Measurements from ENCODE around the gene ZDHHC20.

GRCh38 chr13:21463424-21463823 is 4.3 kb upstream of the ZDHHC20 start:
- TF ChIP-seq EZH2phosphoT487 (IDR thresholded peaks at IDR 0.05; ENCODE audit: low read length) (no peak), CTCF (IDR thresholded peaks at IDR 0.05; ENCODE audit: low read length) (no peak), EZH2 (optimal IDR thresholded peaks at IDR 0.05; ENCODE audit: low read depth, low read length) (no peak)
